Cardiac muscle cell (in vitro differentiated cells and primary cell): ENCODE data around the gene AR. TPM values are rescaled to one million over a fixed set of nuclear protein-coding genes. Genes with fewer than 3 reads are reported as not detected.

Source experiments
- DNase-seq, 2 donors: peaks; one replicate each; pipeline versions ENCODE4 v3.0.0 to v3.0.0-alpha.2; 2010 to 2017; ENCODE audit warnings: low read depth in 1 of 2, low spot score in 1 of 2
- H3K27ac ChIP-seq: fragments of 200-600 bp; sonication (generic); 2 replicates; pipeline ENCODE4 v1.5.1; 2016
- H3K27me3 ChIP-seq: fragments of 200-600 bp; sonication (generic); 2 replicates; pipeline ENCODE4 v1.6.0; 2016; ENCODE audit warnings: control low read depth
- H3K36me3 ChIP-seq: fragments of 200-600 bp; sonication (generic); 2 replicates; pipeline ENCODE4 v1.5.1; 2016; ENCODE audit warnings: control low read depth
- H3K4me1 ChIP-seq: fragments of 200-600 bp; sonication (generic); 2 replicates; pipeline ENCODE4 v1.8.1; 2017; ENCODE audit warnings: low read depth, mild to moderate bottlenecking, mixed run types
- H3K4me3 ChIP-seq: fragments of 200-600 bp; sonication (generic); 2 replicates; pipeline ENCODE4 v1.5.1; 2016; ENCODE audit warnings: mild to moderate bottlenecking
- H3K9me3 ChIP-seq: fragments of 200-600 bp; sonication (generic); 2 replicates; pipeline ENCODE4 v1.5.1; 2017; ENCODE audit warnings: low read depth, mild to moderate bottlenecking, control low read depth
- polyA plus RNA-seq: library from polyadenylated mRNA; unstranded; fragments of >200 nt; fragmentation: Nextera tagmentation; extraction: Ambion mirVana; gene quantifications from 2 replicates; pipeline ENCODE4 v1.2.1, GENCODE V29; 2016
- total RNA-seq: library from RNA; depleted of rRNA; stranded (reverse); fragments of >200 nt; gene quantifications from 2 replicates; pipeline ENCODE4 v1.2.3, GENCODE V29; 2016
- TF ChIP-seq, protein P1 (sequence below): IDR thresholded peaks from 2 replicates; pipeline ENCODE4 v1.5.1; 2012; ENCODE audit warnings: low read depth, mild to moderate bottlenecking, low read length

The AR gene
- total and polyA plus RNA-seq, 2 experiments from 2014 or later = 0.24 to 0.93 TPM

DNA sequence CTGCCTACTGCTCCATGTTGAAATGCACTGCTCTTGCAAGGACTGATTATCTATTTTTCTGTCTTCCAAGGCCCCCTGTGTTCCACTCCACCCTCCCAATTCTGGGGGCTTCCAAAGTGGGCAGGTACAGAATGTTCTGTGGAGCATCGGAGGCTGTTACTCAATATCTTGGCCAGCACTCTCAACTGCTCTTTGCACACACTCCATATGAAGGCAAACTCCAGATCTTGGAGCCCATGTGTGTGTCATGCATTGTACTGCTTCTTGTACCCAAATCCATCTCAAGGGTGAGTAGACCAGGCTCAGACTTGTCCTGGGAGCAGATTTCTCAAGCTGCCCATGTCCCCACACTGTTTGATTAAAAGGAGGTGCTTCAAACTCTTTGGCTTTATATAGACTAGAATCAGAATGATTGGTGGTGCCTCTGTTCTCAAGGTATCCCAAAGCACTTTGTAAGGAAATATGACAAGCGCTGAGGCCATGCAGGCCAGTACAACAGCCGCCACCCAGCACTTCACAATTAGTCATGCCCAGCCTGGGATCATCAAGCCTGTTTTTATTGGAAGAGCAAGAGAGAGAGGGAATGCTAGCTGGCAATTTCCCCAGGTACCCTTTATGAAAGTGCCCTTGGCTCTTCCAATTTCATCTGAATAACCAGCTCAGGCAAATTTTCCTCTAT is 44.3 kb downstream of the AR start:
- Histone ChIP-seq H3K9me3 (no peaks in the 10 kb centered on the region), H3K4me3 (no peak overlapping the region), H3K27ac (no peak overlapping the region), H3K4me1 (no peaks in the 10 kb centered on the region), H3K27me3 (no peaks in the 10 kb centered on the region), H3K36me3 (no peaks in the 10 kb centered on the region)
- TF ChIP-seq, protein P1, sequence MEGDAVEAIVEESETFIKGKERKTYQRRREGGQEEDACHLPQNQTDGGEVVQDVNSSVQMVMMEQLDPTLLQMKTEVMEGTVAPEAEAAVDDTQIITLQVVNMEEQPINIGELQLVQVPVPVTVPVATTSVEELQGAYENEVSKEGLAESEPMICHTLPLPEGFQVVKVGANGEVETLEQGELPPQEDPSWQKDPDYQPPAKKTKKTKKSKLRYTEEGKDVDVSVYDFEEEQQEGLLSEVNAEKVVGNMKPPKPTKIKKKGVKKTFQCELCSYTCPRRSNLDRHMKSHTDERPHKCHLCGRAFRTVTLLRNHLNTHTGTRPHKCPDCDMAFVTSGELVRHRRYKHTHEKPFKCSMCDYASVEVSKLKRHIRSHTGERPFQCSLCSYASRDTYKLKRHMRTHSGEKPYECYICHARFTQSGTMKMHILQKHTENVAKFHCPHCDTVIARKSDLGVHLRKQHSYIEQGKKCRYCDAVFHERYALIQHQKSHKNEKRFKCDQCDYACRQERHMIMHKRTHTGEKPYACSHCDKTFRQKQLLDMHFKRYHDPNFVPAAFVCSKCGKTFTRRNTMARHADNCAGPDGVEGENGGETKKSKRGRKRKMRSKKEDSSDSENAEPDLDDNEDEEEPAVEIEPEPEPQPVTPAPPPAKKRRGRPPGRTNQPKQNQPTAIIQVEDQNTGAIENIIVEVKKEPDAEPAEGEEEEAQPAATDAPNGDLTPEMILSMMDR = no peak
- DNase-seq = no peak

DNA sequence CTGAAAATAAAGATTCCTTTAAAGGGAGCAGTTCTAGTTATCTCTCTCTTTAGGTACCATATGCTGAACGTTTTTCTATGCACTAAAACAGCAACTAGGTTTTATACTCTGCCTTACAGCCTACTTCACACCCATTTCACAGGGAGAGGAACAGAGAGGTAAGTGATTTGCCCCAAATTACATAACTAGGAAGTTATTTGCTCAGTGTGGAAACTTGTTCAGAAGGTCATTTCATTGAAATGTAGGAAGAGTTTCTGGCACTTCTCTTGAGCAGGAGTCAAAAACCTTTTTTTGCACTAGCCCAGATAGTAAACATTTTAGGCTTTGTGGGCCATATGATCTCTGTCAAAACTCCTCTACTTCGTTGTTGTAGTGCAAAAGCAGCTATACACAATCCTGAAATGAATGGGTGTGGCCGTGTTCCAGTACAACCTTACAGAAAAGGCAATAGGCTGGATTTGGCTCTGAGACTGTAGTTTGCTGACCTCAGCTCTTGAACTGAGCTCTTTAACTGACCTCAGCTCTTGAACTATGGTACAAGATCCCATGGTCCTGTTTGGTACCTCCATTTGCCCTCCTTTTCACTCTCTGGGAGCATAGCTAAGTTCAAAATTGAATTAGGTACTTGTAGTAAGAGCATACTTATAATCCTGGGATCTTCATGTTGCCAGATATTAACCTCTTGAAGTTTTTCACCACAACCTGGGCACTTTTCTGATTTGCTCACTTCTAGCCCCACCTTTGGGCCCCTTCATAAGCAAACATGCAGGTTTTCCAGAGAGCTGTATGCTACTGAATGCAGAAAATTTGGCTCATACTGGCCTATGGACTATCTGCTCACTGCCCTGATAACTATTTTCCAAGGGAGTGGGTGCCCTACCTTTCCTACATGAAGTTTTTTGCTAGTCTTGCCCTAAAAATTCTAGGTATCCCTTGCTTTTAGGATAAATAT is 53.3 kb downstream of the AR start:
- TF ChIP-seq, protein P1 = no peak
- no peaks in the 10 kb centered on the region for H3K36me3 ChIP-seq

DNA sequence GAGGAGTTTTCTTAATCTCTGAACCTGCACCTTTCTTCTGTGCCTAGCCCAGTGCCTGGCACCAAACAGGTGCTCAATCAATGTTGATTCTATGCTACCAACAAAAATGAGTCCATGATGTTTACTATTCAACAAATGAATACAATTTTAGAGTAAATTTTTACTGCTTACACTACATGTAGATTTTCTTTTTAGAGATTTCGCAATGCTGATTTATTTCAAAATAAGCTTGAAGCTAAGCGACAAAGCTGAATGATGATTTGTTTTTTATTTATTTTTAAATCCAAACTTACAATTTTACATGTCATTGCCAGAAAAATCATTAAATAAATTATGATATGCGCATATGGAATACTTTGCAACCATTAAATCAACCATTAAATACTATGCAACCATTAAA is 55.7 kb downstream of the AR start:
- Histone ChIP-seq H3K9me3 (no peaks in the 10 kb centered on the region), H3K4me3 (no peak overlapping the region), H3K36me3 (no peaks in the 10 kb centered on the region), H3K27me3 (no peaks in the 10 kb centered on the region), H3K27ac (no peak overlapping the region), H3K4me1 (no peaks in the 10 kb centered on the region)
- TF ChIP-seq, protein P1 = no peak
- no peak for DNase-seq

More for the DNA sequence above, 53.3 kb downstream of the AR start:
- no peak overlapping the region for H3K4me3 ChIP-seq
- DNase-seq = no peak
- H3K9me3 ChIP-seq = no peaks in the 10 kb centered on the region
- H3K4me1 ChIP-seq = no peaks in the 10 kb centered on the region
- no peaks in the 10 kb centered on the region for H3K27me3 ChIP-seq
- H3K27ac ChIP-seq = no peak overlapping the region

DNA sequence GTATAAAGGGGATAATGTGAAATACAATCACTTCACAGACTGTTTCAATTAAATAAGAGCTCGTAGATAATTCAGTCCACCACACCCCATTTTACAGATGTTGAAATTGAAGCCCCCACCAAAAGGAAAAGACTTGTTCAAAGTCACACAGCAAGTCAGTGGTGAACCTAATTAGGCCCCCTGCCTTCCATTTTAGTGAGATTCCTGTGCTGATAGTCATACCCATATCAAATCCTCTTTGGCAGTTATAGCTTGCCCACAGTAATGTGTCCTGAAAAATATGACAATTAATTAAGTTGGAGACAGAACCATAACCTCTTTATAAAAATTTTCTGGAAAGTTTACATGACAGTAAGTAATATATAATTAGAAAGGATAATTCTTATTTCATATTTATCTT is 58.0 kb downstream of the AR start:
- H3K4me3 ChIP-seq = no peak overlapping the region
- no peaks in the 10 kb centered on the region for H3K36me3 ChIP-seq
- H3K27ac ChIP-seq = no peak overlapping the region
- no peaks in the 10 kb centered on the region for H3K4me1 ChIP-seq
- TF ChIP-seq, protein P1 = no peak
- no peaks in the 10 kb centered on the region for H3K27me3 ChIP-seq
- no peaks in the 10 kb centered on the region for H3K9me3 ChIP-seq
- DNase-seq = no peak

DNA sequence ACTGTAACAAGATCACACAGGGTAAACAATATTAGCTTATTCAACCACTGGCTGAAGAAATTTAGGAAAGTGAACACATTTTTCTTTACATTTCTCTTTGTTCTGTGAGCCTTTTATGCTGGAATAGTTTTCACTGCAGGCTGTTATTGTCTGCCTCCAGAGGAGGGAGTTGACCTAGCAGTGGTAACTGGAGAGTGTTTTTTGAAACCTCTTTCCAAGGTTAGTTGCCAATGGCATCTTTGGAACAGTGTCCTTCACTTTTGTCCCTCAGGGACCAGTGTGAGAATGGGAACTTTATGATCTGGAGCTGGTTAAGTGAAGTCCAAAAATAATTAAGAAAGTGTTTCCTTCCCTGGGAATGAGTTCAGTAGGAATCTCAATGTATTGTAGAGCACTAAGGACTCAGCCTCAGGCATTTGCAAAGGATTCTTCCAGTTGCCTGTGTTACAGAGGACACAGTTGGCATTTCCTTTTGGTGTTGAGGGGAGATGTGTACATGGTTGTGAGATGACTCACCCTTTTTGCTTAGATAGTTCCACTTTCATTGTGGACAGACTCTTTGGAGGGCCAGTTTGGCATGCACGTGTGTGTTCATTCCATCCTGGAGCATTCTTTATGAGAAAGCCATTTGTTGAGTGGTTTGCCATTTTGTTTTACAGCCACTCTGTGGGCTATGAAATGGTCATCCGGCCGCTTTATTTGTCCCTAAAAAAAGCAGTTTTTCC is 61.3 kb downstream of the AR start:
- Histone ChIP-seq H3K27ac (no peak overlapping the region), H3K4me3 (no peak overlapping the region)

More for the DNA sequence above, 61.3 kb downstream of the AR start:
- Histone ChIP-seq H3K36me3 (no peaks in the 10 kb centered on the region), H3K9me3 (no peaks in the 10 kb centered on the region), H3K4me1 (no peaks in the 10 kb centered on the region), H3K27me3 (no peaks in the 10 kb centered on the region)
- peak in 1 of 2 donors; percentile 86 for DNase-seq
- TF ChIP-seq, protein P1 = peak; percentile 16
